Activated CD8-positive, alpha-beta memory T cell treated with anti-CD3 and anti-CD28 coated beads, Interleukin-2, amount 50 U/mL, for 24 hours (primary cell): ENCODE results near the gene CHCHD10.

Experiments used
- DNase-seq: peaks from one replicate; pipeline ENCODE4 v3.0.0-alpha.2; 2020; ENCODE audit errors: extremely low read depth

CHCHD10 gene

DNA sequence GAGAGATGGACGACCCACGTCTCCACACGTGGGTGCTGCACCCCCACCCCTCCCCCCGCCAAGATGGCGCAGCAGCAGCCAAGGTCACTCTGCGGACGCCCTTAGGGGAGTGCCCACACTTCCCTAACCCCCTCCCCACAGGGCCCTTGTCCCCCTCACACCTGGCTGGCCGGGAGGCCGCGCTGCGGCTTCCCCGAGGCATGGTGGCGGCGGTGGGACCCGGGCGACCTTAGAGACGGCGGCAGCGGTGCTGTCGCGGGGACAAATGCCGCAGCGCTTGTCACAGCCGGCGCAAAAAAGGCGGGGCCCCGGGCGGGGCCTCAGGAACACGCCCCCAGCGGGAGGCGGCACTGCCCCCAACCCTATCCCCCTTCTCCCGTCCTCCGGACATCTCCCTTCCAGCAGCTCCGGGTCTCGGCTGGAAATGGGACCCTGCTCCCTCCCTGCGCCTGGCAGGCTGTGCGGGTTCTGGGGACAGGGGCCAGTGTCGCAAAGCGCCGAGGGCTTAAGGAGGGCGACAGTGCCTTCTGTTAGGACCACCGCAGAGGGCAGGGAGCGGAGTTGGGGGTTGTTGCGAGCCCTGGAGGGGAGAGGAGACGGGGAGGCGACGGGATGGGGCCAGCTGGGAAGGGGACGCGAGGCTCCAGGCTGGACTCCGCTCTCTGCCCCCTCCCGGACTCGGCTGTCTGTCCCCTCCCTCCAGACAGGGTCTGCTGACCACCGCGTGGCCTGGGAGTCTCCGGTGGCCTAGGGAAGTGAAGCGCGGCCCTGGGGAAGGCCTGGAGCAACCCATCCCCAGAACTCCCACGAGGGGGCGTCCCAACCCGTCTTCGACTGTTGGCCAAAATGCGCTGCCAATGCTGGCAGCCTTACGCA, at the start of gene CHCHD10:
TSS of gene CHCHD10 (minus strand) at position 300 of the 876 bp plus-strand sequence. CDS start at position 202, 98 bp downstream.
- no peak for DNase-seq

DNA sequence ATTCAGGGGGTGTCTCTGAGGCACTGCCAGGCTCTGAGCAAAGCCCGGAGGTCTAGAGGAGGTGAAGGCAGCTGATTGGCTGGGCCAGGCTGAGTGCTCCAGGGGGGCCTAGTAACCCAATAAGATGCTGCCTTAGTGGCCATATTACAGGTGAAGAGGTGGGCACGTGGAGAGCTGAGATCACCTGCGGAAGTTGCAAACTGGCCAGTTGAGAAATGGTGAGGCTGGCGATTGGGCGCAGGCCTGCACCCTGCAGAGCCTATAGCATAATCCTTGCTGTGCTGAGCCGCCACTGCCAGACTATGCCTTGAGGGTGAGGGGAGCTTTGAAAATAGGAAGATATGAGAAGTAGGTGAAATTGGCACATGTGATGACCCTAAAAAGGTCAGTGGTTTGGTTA, 49.4 kb upstream of the CHCHD10 start:
- DNase-seq, result no peak

DNA sequence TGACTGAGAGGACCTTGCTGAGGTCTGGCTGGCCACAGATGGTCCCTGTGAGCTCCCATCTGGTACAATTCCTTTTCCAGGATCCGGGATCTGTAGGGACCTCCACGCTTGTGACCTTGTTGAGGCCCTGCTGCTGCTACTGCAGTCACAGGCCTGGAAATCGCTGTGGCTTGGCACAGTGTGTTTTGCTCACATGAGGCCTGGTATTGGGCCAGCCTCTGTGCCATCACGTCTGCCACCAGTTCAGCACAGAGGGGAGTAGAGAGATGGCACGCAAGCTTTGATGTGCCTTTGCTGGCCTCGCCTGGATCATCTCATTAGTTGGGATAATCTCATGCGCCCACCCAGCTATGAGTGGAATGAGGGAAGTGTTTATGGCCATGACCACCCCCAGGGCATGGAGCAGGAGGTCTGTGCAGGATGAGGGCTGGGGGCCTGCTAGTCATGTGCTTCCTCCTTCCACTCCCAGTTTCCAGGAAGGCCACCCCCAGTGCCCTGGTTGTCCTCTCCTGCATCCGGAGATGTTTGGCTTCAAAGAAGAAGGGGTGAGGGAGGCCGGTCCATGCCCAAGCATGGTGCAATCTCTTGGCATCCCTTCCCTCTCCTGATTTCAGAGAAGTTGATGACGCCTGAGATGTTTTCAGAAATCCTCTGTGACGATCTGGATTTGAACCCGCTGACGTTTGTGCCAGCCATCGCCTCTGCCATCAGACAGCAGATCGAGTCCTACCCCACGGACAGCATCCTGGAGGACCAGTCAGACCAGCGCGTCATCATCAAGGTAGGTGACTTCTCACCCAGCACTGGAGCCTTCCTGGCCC, 48.6 kb upstream of the CHCHD10 start:
- DNase-seq, result no peak

DNA sequence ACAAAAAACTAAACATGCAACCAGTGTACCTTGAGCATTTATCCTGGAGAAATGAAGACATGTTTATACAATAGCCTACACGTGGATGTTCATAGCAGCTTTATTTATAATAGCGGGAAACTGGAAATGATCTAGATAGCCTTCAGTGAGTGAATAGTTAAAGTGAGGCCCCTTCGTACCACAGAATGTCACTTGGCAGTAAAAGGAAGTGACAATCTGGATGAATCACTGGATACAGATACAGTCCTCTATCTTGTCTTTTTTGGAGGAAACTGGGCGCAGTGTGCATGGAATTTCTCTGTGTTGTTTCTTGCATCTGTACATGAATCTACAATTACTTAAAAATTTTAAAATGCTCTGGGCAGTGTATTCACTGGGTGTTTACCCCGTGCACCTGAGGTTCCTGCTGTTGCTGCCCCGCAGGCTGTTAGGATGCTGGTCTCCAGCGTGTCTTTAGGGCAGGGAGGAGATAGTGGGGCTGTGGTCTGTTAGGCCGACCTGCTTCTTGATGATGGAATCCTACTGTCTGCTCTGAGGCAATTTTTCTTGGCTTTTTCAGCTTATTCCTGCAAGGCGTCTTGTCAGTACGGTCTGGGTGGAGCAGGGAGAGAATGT, 47.9 kb upstream of the CHCHD10 start:
- DNase-seq, result no peak

DNA sequence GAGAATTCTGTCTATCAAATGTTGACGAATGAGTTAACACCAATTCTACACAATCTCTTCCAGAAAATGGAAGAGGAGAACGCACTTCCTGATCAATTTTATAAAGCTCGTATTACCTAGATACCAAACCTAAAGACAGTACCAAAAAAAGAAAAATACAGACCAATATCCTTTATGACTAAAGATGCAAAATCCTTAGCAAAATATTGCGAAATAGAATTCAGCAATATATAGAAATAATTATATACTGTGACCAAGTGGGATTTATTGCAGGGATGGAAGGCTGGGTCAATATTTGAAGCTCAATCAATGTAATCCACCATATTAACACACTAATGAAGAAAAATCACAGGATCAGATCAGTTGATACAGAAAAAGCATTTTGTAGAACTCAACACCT, 44.6 kb upstream of the CHCHD10 start:
- no peak for DNase-seq

DNA sequence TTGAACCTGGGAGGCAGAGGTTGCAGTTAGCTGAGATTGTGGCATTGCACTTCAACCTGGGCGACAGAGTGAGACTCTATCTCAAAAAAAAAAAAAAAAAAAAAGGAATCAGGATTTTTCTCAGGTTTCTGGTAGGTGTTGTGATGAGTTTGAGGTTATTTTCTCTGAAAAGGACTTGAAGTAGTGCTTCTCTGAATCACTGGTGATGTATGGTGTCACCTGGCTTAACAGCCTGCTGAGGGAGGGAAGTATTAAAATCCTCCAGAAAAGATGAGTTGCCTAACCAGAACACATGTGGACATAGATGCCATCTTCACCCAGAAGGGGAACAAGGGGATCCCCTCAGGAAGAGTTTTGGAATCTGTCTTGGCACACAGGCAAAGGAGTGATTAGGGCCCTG, 39.1 kb upstream of the CHCHD10 start:
- DNase-seq, result no peak

DNA sequence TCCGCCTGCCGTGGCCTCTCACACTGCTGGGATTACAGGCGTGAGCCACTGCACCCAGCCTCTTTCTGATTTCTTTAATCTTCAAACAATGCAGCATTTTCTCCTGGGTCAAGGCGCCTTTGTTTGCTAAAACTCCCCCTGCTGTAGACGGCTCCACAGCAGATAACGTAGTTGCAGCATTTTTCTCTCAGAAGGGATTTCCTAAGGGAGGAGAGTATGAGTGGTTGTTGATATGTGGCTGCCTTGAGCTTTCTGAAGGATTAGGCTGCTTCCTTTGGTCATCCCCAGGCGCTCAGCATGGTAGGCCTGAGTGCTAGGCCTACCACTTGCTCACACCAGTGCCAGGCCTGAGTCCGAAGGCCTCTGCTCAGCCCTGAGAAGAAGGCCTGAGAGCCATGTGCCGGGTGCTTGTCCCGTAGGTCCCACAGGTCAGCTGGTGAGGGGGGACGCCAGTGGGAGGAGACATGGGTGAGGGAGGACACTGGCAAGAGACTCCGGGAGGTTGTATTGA, 37.1 kb upstream of the CHCHD10 start:
- DNase-seq, result no peak

DNA sequence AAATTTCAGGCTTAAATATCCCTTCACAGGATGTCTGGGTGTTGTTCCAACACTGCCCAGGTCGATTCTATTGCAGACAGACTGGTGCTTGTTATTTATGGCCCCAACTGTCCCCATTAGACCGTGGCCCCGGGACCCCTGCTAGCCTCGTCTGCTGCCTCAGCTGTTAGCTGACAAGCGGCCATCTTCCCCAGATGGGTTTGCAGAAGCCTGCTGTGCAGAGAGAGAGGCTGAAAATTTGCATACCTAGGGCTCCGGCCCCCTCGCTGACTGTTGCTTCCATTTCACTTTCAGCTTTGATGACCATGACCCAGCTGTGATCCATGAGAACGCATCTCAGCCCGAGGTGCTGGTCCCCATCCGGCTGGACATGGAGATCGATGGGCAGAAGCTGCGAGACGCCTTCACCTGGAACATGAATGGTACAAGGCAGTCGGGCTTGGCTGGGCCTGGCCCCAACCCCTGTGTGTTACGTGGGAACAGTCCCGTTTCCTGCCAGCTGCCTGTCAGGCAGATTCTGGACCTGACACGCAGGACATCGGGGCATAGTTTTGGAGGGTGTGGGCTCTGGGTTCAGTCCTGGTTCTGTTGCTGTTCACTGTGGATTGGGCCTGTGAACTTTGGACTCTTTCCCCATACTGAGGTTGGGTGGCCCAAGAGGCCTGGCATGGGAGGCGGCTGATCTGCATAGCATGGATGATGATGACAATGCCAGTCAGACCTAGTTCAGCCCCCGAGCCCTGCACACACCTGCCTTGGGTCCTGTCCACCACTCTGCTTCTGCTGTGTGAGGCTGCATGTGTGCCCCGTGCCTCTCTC, 35.4 kb upstream of the CHCHD10 start:
- no peak for DNase-seq

DNA sequence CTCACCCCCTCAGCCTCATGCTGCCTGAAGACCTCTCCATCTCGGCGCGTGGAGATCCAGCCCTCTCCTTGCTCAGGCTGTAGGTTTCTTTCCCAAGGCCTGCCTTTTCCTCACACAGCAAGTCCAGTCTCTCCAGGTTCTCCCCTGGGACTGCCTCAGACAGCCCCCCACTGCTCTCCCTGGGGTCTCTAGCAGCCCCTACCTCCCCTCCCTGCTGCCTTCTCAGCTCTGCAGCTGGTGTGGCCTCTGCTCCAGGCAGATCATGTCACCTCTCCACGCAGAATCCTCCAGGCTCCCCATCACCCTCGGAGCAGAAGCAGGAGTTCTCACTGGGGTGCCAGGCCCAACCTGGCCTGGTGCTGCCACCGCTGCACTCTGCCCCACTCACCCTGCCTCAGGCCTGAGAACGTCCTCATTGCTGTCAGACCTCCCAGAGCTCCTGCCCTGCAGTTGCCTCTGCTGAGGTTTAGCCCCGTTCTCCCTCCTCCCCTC, 34.2 kb upstream of the CHCHD10 start:
- DNase-seq, result no peak

DNA sequence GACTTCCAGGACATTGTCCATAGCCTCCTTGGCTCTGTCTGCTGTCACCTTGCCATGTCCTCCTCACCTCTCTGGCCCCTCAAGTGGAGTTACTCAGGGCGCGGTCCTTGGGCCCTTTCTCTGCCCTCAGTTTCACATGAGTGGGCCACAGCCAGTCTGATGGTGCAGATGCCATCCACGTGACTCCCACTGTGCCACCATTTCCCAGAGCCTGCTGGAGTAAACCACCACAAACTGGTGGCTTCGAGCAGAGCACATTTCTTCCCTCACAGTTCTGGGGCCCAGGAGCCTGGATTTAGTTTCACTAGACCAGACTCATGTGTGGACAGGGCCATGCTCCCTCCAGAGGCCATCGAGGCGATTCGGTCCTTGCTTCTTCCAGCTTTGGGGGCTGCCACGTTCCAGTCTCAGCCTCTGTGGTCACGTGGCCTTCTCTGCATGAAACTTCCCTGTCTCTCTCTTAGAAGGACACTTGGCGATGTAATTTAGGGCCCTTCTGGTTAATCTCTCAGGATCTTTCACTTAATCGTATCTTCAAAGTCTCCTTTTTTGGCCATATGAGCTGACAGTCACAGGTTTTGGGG, 33.6 kb upstream of the CHCHD10 start:
- no peak for DNase-seq

DNA sequence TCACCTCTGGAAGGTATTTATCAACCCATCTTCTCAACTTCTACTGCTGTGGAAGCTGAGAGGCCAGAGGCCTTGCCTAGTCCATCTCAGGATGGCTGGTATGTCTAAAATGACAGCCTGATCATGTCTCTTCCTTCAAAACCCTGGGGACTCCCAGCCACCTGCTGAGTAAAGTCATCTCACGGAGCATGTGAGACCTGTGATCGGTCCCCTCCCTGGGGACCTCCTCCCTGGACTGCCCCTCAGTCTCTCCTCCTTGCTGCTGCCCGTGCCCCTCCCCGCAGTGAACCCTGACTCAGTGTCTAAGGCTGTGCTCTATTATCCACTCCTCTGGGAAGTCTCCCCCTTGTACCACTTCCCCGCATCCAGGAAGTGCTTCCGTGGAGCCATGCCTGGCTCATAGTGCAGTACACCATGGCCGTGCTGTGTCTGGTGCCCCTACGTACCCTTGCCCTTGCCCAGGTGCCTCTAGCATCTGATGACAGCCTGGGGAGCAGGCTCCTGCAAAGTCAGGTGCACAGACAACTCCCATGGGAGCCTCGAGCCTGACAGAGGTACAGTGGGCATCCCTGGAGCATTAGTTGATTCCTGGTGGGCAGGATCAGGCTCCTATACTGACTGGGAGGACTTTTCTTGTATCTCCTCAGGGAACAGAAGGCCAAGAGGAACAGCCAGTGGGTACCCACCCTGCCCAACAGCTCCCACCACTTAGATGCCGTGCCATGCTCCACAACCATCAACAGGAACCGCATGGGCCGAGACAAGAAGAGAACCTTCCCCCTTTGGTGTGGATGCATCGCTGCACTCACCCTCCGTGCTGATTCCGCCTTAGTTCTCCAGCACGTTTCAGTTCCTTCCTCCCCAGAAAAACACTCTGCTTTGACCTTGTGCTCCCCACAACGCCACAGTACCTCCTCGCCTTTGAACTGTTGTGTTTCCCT, 32.8 kb upstream of the CHCHD10 start:
- DNase-seq, result no peak

DNA sequence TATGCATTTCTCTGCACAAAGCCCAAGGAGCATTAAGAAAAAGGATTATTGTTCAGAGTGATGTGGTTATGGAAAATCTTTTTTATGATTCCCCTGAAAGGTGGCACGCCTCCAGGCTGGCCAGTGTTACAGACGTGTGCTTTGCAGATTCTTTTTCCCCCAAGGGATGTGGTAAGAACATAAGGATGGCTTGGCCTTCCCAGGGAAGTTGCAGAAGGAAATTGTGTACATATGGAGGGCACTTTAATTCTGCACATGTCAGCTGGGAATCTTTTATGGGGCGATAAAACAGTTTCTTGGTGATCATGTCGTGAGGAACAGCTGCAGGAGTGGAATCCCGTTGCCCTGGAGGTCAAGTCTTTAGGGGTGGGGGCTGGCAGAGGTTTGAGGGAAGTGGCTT, 28.7 kb upstream of the CHCHD10 start:
- DNase-seq, result no peak

DNA sequence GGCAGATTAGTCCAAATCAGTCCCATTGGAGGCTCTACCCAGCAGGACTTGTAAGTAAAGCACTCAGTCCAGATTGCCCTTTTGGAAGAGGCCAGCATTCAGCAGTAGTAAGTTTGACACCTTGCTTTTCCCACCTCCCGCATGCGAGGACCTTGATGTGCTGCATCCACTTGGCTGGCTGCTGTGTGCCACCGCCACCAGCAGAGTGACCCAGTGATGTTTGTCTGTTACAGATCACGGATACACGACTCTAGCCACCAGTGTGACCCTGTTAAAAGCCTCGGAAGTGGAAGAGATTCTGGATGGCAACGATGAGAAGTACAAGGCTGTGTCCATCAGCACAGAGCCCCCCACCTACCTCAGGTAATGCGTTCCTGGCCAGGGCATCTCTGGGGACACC, 25.6 kb upstream of the CHCHD10 start:
- no peak for DNase-seq

DNA sequence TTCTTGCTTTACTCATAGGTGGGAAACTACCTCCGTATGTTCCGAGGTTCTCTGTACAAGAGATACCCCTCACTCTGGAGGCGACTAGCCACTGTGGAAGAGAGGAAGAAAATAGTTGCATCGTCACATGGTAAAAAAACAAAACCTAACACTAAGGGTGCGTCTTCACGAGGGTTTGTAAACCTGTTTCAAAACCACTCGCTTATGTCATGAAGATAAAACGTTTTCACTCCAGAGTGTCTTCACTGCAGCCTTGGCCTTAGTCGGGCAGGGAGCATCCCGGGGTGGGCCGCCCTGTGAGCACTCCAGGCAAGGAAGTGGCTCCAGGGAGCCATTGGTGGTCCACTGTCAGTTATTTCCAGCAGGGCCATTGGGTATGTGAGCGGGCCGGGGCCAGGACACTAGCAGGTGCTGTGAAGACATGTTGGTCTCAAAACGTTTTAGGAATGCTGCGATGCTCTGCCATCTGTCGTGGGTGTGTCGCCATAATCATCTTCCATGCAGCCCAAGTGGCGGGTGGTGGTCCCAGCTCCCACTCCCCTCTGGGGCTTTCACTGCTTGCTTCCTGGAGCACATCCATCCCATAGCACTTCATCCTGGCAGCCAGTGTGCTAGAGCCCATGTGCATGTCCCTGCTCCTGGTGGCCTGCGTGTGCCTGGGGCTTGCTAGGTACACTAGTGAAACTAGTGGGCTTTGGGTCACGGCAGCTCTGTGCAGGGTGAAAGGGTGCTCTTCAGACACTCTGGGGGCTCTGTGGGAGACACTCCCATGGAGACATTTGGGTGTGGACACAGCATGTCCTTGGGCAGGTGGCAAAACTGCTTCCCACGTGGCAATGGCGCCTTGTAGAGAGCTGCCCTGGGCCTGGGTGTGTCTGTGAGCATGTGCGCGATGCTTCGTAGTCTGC, 24.2 kb upstream of the CHCHD10 start:
- DNase-seq, result no peak

DNA sequence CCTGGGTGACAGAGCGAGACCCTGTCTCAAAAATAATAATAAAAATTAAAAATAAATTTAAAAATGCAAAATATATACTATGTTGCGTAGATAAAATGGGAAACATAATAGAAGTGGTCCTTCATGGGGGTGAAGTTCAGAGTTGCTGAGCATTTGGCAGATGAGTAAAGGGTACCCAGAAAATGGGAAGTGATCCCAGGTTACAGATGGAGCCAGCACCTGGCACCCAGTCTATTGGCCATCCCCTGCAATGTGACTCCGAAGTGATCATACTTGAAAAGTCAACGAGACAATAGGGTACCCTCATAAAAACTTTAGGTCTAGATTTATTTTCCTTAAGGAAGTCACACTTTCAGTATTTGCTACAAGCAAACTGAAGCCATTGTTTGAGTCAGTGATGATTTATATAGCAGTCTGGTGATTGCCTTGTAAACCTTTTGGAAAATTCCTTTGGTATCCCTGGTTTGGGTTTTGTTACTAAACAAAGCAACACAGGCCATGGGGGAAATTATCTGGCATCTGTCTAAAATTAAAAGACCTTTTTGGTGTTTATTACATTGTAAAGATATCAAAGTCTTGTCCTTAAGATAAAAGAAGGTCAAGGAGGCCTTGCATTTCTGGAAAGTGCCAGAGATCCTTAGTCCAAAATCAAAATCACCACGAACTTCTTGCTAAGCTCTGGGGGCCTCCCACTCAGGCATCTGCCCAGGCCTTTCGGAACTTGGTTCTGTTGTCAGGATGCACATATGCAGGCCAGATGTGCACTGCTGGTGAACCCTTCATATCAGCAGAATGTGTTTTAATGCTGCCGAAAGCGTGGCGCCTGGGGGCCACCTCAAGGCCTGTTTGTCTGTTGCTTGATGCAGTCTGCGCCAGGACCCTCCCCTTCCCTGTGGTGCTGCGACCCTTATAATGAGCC, 23.3 kb upstream of the CHCHD10 start:
- no peak for DNase-seq

DNA sequence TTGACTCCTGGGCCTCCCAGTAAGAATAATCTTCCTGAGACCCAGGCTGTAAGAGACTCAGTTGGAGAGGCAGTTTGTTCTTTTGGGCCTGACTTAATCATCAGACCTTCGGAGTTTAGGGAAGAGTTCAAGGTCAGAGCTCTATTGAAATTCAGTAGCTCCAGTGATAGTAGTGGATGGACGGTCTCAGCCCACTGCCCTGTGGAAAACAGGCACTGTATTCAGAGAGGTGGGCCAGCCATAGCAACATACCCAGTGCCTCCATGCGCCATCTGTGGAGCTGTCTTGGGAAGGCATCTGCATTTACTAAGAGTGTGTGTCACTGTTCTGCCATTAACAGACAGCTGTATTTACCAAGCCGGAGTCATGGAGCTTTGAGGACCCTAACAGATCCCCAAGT, 21.9 kb upstream of the CHCHD10 start:
- no peak for DNase-seq

DNA sequence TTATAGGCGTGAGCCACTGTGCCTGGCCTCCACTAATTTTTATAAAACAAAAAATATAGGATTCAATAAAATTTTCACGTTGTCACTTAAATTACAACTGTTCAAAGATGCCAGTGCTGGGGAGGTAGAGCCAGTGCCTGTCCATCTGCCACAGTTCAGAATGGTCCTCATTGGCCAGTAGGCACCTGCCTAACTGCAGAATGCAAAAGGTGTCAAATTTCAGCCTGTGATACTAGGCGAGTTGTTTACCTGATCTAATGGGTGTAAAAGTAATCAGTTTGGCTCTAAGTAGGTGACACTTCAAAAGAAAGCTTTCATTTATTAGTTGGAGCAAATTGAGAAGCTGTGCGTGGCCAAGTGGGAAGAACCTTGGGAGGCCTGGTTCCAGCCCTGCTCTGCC, 21.3 kb upstream of the CHCHD10 start:
- no peak for DNase-seq

DNA sequence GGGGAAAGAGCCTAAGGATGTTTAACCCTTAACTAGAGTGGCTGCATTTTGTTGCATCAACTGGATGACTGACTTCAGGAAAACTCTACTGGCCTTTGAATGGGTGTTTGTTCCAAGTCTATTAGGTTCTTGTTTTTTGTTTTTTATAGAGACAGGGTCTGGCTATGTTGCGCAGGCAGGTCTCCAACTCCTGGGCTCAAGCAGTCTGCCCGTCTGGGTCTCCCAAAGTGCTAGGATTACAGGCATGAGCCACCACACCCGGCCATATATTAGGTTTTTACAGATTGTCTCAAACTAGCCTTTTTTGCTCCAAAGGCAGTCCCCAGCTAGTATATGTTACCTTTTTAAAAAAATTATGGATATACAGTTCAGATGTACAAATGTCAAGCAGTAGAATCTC, 20.1 kb upstream of the CHCHD10 start:
- DNase-seq, result no peak
